IMR-90 (cell line): ENCODE measurements around the gene TNFSF9. TPM values are rescaled to one million over a fixed set of nuclear protein-coding genes. Genes with fewer than 3 reads are reported as not detected.

Source experiments
- ATAC-seq: fragments of 200-7000 bp; cut with Tn5 transposase; 2 replicates; pipeline ENCODE4 v1.9.1; 2020; ENCODE audit warnings: low read depth, mild to moderate bottlenecking, moderate library complexity
- BruUV-seq: library from RNA; stranded (reverse); fragments of 400-500 nt; replicated peaks from 2 replicates; lab custom pipeline; 2021; lab: Mats Ljungman, UMichigan
- CTCF ChIA-PET: fragments of 300-600 bp; formaldehyde crosslinking; extraction: SDS; loops from one replicate; lab custom pipeline; 2021; ENCODE audit warnings: antibody characterized with exemption; lab: Yijun Ruan, JAX
- POLR2A ChIA-PET: fragments of 300-600 bp; sonication (Branson Sonifier 250); formaldehyde crosslinking; loops from one replicate; lab custom pipeline; 2022; ENCODE audit warnings: antibody characterized with exemption; ENCODE audit not compliant: unreplicated experiment; lab: Charles Lee
- DNase-seq: peaks from one replicate; pipeline ENCODE4 v3.0.0; 2013
- H2AFZ ChIP-seq: replicated peaks from 2 replicates; pipeline ENCODE3; 2013; ENCODE audit warnings: low read length, mild to moderate bottlenecking; ENCODE audit not compliant: poor library complexity
- H2AK5ac ChIP-seq: 2 replicates; pipeline ENCODE4 v1.6.1; 2013; ENCODE audit warnings: low read depth, low read length, inconsistent platforms
- H2AK9ac ChIP-seq: replicated peaks from 2 replicates; pipeline ENCODE3; 2013; ENCODE audit warnings: mild to moderate bottlenecking, low read depth, low read length, moderate library complexity; ENCODE audit not compliant: poor library complexity
- H2BK120ac ChIP-seq: 2 replicates; pipeline ENCODE4 v1.6.1; 2013; ENCODE audit warnings: low read depth, low read length, inconsistent platforms
- H2BK15ac ChIP-seq: 3 replicates; pipeline ENCODE4 v1.6.1; 2013; ENCODE audit warnings: low read depth, low read length, inconsistent platforms
- H2BK20ac ChIP-seq: 2 replicates; pipeline ENCODE4 v1.6.1; 2013; ENCODE audit warnings: low read depth, mild to moderate bottlenecking, inconsistent platforms, low read length, moderate library complexity
- H2BK5ac ChIP-seq: 2 replicates; pipeline ENCODE4 v1.6.1; 2013; ENCODE audit warnings: mild to moderate bottlenecking, low read depth, low read length, inconsistent platforms; ENCODE audit not compliant: poor library complexity, severe bottlenecking
- H3K14ac ChIP-seq: replicated peaks from 2 replicates; pipeline ENCODE4 v1.6.1; 2013; ENCODE audit warnings: low read depth, low read length, inconsistent platforms
- H3K18ac ChIP-seq: 2 replicates; pipeline ENCODE4 v1.6.1; 2013; ENCODE audit warnings: low read depth, low read length, control low read depth
- H3K23ac ChIP-seq: 2 replicates; pipeline ENCODE4 v1.6.1; 2013; ENCODE audit warnings: low read depth, low read length, inconsistent platforms
- H3K27ac ChIP-seq: 2 replicates; pipeline ENCODE4 v1.5.1; 2013; ENCODE audit warnings: mild to moderate bottlenecking, control low read depth, low read length; ENCODE audit not compliant: insufficient read depth
- H3K27me3 ChIP-seq: 2 replicates; pipeline ENCODE4 v1.6.1; 2013; ENCODE audit warnings: low read length; ENCODE audit not compliant: control insufficient read depth, insufficient read depth
- H3K36me3 ChIP-seq: 2 replicates; pipeline ENCODE4 v1.6.1; 2013; ENCODE audit warnings: low read length, mixed read lengths; ENCODE audit not compliant: control insufficient read depth, insufficient read depth
- H3K4ac ChIP-seq: 2 replicates; pipeline ENCODE4 v1.6.1; 2013; ENCODE audit warnings: low read depth, low read length, inconsistent platforms
- H3K4me1 ChIP-seq: 2 replicates; pipeline ENCODE4 v1.6.1; 2013; ENCODE audit warnings: low read length, mixed read lengths; ENCODE audit not compliant: control insufficient read depth, insufficient read depth
- H3K4me2 ChIP-seq: 2 replicates; pipeline ENCODE4 v1.6.1; 2013; ENCODE audit warnings: low read depth, mild to moderate bottlenecking, control low read depth, low read length, moderate library complexity
- H3K4me3 ChIP-seq: 2 replicates; pipeline ENCODE4 v1.5.1; 2013; ENCODE audit warnings: low read depth, mild to moderate bottlenecking, control low read depth, low read length, moderate library complexity; ENCODE audit not compliant: insufficient read depth
- H3K56ac ChIP-seq: 2 replicates; pipeline ENCODE4 v1.6.1; 2013; ENCODE audit warnings: low read length, inconsistent platforms; ENCODE audit not compliant: insufficient read depth; ENCODE audit errors: extremely low read depth
- H3K79me1 ChIP-seq, 2 experiments: 2 replicates each; pipeline ENCODE4 v1.6.1; 2013; ENCODE audit warnings: low read length in 2 of 2, inconsistent platforms in 1 of 2, low read depth in 1 of 2
- H3K9ac ChIP-seq: 2 replicates; pipeline ENCODE4 v1.6.1; 2013; ENCODE audit warnings: low read depth, low read length, control low read depth
- H3K9me1 ChIP-seq: 2 replicates; pipeline ENCODE4 v1.6.1; 2013; ENCODE audit warnings: low read length, inconsistent platforms; ENCODE audit not compliant: insufficient read depth
- H3K9me3 ChIP-seq: 2 replicates; pipeline ENCODE4 v1.6.1; 2013; ENCODE audit warnings: low read length; ENCODE audit not compliant: control insufficient read depth, insufficient read depth
- H4K20me1 ChIP-seq: 2 replicates; pipeline ENCODE4 v1.6.1; 2013; ENCODE audit warnings: low read length, inconsistent platforms; ENCODE audit not compliant: insufficient read depth
- H4K5ac ChIP-seq: 2 replicates; pipeline ENCODE4 v1.6.1; 2013; ENCODE audit warnings: mild to moderate bottlenecking, low read depth, low read length, control low read depth
- H4K8ac ChIP-seq, 2 experiments: 2 replicates each; pipeline ENCODE4 v1.6.1; 2013; ENCODE audit warnings: low read depth in 2 of 2, low read length in 2 of 2, control low read depth in 1 of 2, inconsistent platforms in 1 of 2
- H4K91ac ChIP-seq: 2 replicates; pipeline ENCODE4 v1.6.1; 2013; ENCODE audit warnings: low read depth, low read length, inconsistent platforms; ENCODE audit not compliant: insufficient read depth
- BHLHE40 ChIP-seq: fragments of 150-350 bp; IDR thresholded peaks from 2 replicates; pipeline ENCODE4 v1.6.1; 2016; ENCODE audit warnings: mild to moderate bottlenecking, low read depth, low read length
- CHD1 ChIP-seq: IDR thresholded peaks from 2 replicates; pipeline ENCODE4 v1.6.1; 2012; ENCODE audit warnings: low read depth, low read length, improper control_type of control experiment
- MAFK ChIP-seq: IDR thresholded peaks from 2 replicates; pipeline ENCODE4 v1.6.1; 2012; ENCODE audit warnings: low read depth, low read length, improper control_type of control experiment
- MAZ ChIP-seq: IDR thresholded peaks from 2 replicates; pipeline ENCODE4 v1.6.1; 2012; ENCODE audit warnings: low read depth, mild to moderate bottlenecking, low read length, improper control_type of control experiment, moderate library complexity, borderline replicate concordance
- MXI1 ChIP-seq: IDR thresholded peaks from 2 replicates; pipeline ENCODE4 v1.6.1; 2012; ENCODE audit warnings: low read depth, mild to moderate bottlenecking, low read length, moderate library complexity, borderline replicate concordance
- RAD21 ChIP-seq: IDR thresholded peaks from 2 replicates; pipeline ENCODE4 v1.6.1; 2012; ENCODE audit warnings: low read length, improper control_type of control experiment
- RCOR1 ChIP-seq: IDR thresholded peaks from 2 replicates; pipeline ENCODE4 v1.6.1; 2012; ENCODE audit warnings: mild to moderate bottlenecking, low read length, improper control_type of control experiment; ENCODE audit not compliant: insufficient replicate concordance
- RFX5 ChIP-seq: IDR thresholded peaks from 2 replicates; pipeline ENCODE4 v1.8.0; 2012; ENCODE audit warnings: low read depth, mild to moderate bottlenecking, low read length, moderate library complexity
- SMC3 ChIP-seq: fragments of 150-350 bp; IDR thresholded peaks from 2 replicates; pipeline ENCODE4 v1.6.1; 2016; ENCODE audit warnings: low read depth, mild to moderate bottlenecking, antibody characterized with exemption, low read length, moderate library complexity
- WGBS, 2 experiments: methylation state at CpG; one replicate each; pipeline versions ENCODE4 v1.1.5 to v1.1.7; 2013; ENCODE audit warnings: missing lambda C conversion rate in 2 of 2; ENCODE audit not compliant: insufficient read length in 1 of 2; ENCODE audit errors: extremely low coverage in 2 of 2; 5-methylcytosine and 5-hydroxymethylcytosine counted together
- dilution Hi-C: fragments of 300-500 bp; cut with HindIII; formaldehyde crosslinking; loops from one replicate; pipeline ENCODE4 v1.14.3; 2018; ENCODE audit warnings: low sequenced_read_pairs; ENCODE audit not compliant: unreplicated experiment
- in situ Hi-C: fragments of 300-500 bp; cut with MboI; formaldehyde crosslinking; loops from 3 replicates; pipeline ENCODE4 v1.14.3; 2019; ENCODE audit warnings: low sequenced_read_pairs, inconsistent platforms, mixed read lengths
- intact Hi-C: fragments of 100-400 bp; cut with micrococcal nuclease; formaldehyde crosslinking; loops from 2 replicates; pipeline ENCODE4 v1.10.0; 2022
- polyA plus RNA-seq, 3 experiments: library from polyadenylated mRNA; depleted of rRNA; stranded (reverse); fragments of >200 nt; gene quantifications; 2 replicates each; pipeline ENCODE4 v1.2.3, GENCODE V29; 2012; ENCODE audit warnings: low replicate concordance in 1 of 3
- total RNA-seq: library from RNA; depleted of rRNA; stranded (reverse); fragments of >200 nt; gene quantifications from 2 replicates; pipeline ENCODE4 v1.2.3, GENCODE V29; 2012
- TF ChIP-seq, protein P1 (sequence below): fragments of 150-350 bp; IDR thresholded peaks from 2 replicates; pipeline ENCODE4 v1.6.1; 2017; ENCODE audit warnings: mild to moderate bottlenecking, antibody characterized with exemption, low read length, low read depth
- TF ChIP-seq, protein P2 (sequence below): fragments of 150-350 bp; IDR thresholded peaks from 2 replicates; pipeline ENCODE4 v1.6.1; 2016; ENCODE audit warnings: low read depth, mild to moderate bottlenecking, low read length, moderate library complexity, borderline replicate concordance

Gene TNFSF9
- total and polyA plus RNA-seq, 2 of the 4 experiments (the other 2 are of a cell fraction), result 0.10 TPM; not detected in 1

DNA sequence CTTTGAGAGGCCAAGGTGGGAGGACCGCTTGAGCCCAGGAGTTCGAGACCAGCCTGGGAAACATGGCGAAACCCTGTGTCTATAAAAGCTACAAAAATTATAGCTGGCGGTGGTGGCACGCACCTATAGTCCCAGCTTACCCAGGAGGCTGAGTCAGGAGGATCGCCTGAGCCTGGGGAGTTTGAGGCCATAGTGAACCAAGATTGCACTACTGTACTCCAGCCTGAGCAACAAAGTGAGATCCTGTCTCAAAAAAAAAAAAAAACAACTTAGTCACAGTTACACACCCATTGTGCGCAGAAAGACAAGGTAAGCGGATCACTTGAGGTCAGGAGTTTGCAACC, 48.5 kb upstream of the TNFSF9 start:
- Histone ChIP-seq H4K8ac (no peak overlapping the region), H3K23ac (no peak overlapping the region), H3K36me3 (no peaks in the 10 kb centered on the region), H3K9me3 (no peaks in the 10 kb centered on the region), H3K27me3 (peaks cover 1% of the 10 kb centered on the region; the same call in 1 of the 2 replicates), H2AK5ac (no peak overlapping the region), H3K79me1 (no peaks in the 10 kb centered on the region), H3K4me1 (no peaks in the 10 kb centered on the region), H3K4me2 (no peak overlapping the region), H3K9me1 (no peaks in the 10 kb centered on the region), H4K91ac (no peak overlapping the region), H3K4ac (no peak overlapping the region), H4K5ac (no peak overlapping the region), H2AK9ac (no peak overlapping the region), H4K20me1 (no peaks in the 10 kb centered on the region), H2AFZ (no peak overlapping the region), H2BK15ac (no peak overlapping the region), H3K9ac (no peak overlapping the region), H3K14ac (no peak overlapping the region), H3K27ac (no peak overlapping the region), H3K56ac (no peak overlapping the region), H2BK20ac (no peak overlapping the region), H2BK5ac (no peak overlapping the region), H3K4me3 (no peak overlapping the region), H2BK120ac (no peak overlapping the region), H3K18ac (no peak overlapping the region)
- ATAC-seq, result no peak
- WGBS, 2 experiments, result 83% methylated on average over 2 of the region's 8 CpGs; no CpG with 5 or more reads in 1 of the 2 experiments
- ChIA-PET CTCF (no interaction called here), POLR2A (no interaction called here)
- no peak for TF ChIP-seq RFX5
- TF ChIP-seq, protein P1, sequence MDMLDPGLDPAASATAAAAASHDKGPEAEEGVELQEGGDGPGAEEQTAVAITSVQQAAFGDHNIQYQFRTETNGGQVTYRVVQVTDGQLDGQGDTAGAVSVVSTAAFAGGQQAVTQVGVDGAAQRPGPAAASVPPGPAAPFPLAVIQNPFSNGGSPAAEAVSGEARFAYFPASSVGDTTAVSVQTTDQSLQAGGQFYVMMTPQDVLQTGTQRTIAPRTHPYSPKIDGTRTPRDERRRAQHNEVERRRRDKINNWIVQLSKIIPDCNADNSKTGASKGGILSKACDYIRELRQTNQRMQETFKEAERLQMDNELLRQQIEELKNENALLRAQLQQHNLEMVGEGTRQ, result no peak
- TF ChIP-seq RCOR1, result no peak
- no peak for TF ChIP-seq RAD21
- TF ChIP-seq BHLHE40, result no peak
- TF ChIP-seq MXI1, result no peak
- TF ChIP-seq, protein P2, sequence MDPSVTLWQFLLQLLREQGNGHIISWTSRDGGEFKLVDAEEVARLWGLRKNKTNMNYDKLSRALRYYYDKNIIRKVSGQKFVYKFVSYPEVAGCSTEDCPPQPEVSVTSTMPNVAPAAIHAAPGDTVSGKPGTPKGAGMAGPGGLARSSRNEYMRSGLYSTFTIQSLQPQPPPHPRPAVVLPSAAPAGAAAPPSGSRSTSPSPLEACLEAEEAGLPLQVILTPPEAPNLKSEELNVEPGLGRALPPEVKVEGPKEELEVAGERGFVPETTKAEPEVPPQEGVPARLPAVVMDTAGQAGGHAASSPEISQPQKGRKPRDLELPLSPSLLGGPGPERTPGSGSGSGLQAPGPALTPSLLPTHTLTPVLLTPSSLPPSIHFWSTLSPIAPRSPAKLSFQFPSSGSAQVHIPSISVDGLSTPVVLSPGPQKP, result no peak
- TF ChIP-seq MAFK, result no peak
- TF ChIP-seq CHD1, result no peak
- no peak for TF ChIP-seq MAZ
- TF ChIP-seq SMC3, result no peak
- intact Hi-C loops (no loop called here), in situ Hi-C loops (no loop called here), dilution Hi-C loops (no loop called here)
- no TSS peak for BruUV-seq
- DNase-seq, result no peak
